IPS-18c (cell line): Measurements from ENCODE around the gene FIBP.
A peak's percentile ranks its signal among the peaks of the same experiment; 100 is the strongest.

Source experiments
- H3K4me3 ChIP-seq: 2 replicates; pipeline ENCODE4 v1.7.0; 2013; ENCODE audit warnings: low read depth, mild to moderate bottlenecking, low read length, moderate library complexity; ENCODE audit not compliant: insufficient read depth
- H3K9me3 ChIP-seq: one replicate; pipeline ENCODE4 v1.6.1; 2013; ENCODE audit warnings: mild to moderate bottlenecking, low read length, moderate library complexity; ENCODE audit not compliant: control insufficient read depth, insufficient read depth

Gene FIBP

GRCh38 chr11:65917434-65918210 is 29.4 kb upstream of the FIBP start:
- peak overlapping the region; percentile 94 for H3K4me3 ChIP-seq
- H3K9me3 ChIP-seq, result no peaks in the 10 kb centered on the region

- H3K4me3 ChIP-seq, result no peak overlapping the region
- H3K9me3 ChIP-seq, result peaks cover 2% of the 10 kb centered on the region
Measured at GRCh38 chr11:65917077-65917433, 28.8 kb upstream of the FIBP start.

GRCh38 chr11:65916391-65916790 is 28.1 kb upstream of the FIBP start:
- Histone ChIP-seq H3K9me3 (peaks cover 2% of the 10 kb centered on the region), H3K4me3 (no peak overlapping the region)

- Histone ChIP-seq H3K9me3 (peaks cover 2% of the 10 kb centered on the region), H3K4me3 (no peak overlapping the region)
Measured at GRCh38 chr11:65915821-65916251, 27.6 kb upstream of the FIBP start.

- Histone ChIP-seq H3K4me3 (no peak overlapping the region), H3K9me3 (peaks cover 2% of the 10 kb centered on the region)
Measured at GRCh38 chr11:65915101-65915820, 27.0 kb upstream of the FIBP start.

- H3K4me3 ChIP-seq, result no peak overlapping the region
- peaks cover 2% of the 10 kb centered on the region for H3K9me3 ChIP-seq
Measured at GRCh38 chr11:65912845-65913244, 24.6 kb upstream of the FIBP start.

GRCh38 chr11:65911682-65912568 is 23.7 kb upstream of the FIBP start:
- H3K4me3 ChIP-seq, result no peak overlapping the region
- peaks cover 2% of the 10 kb centered on the region for H3K9me3 ChIP-seq

- no peak overlapping the region for H3K4me3 ChIP-seq
Measured at GRCh38 chr11:65907878-65908277, 19.6 kb upstream of the FIBP start.

GRCh38 chr11:65906602-65907001 is 18.3 kb upstream of the FIBP start:
- H3K4me3 ChIP-seq, result no peak overlapping the region
- H3K9me3 ChIP-seq, result no peaks in the 10 kb centered on the region

More at GRCh38 chr11:65907878-65908277, 19.6 kb upstream of the FIBP start:
- peaks cover 2% of the 10 kb centered on the region for H3K9me3 ChIP-seq

- H3K9me3 ChIP-seq, result no peaks in the 10 kb centered on the region
- H3K4me3 ChIP-seq, result no peak overlapping the region
Measured at GRCh38 chr11:65903715-65904114, 15.4 kb upstream of the FIBP start.

- no peaks in the 10 kb centered on the region for H3K9me3 ChIP-seq
- no peak overlapping the region for H3K4me3 ChIP-seq
Measured at GRCh38 chr11:65903068-65903481, 14.8 kb upstream of the FIBP start.

- no peaks in the 10 kb centered on the region for H3K9me3 ChIP-seq
- no peak overlapping the region for H3K4me3 ChIP-seq
Measured at GRCh38 chr11:65900899-65901180, 12.6 kb upstream of the FIBP start.

- Histone ChIP-seq H3K9me3 (no peaks in the 10 kb centered on the region), H3K4me3 (peak within 1 kb of the TSS; percentile 61)
Measured at GRCh38 chr11:65900125-65900898, 12.0 kb upstream of the FIBP start, which contains the start of gene FOSL1. TSS of gene FOSL1 (minus strand) at chr11:65900388. CDS start at chr11:65900339, 49 bp downstream.

GRCh38 chr11:65899356-65900124 is 11.3 kb upstream of the FIBP start:
- no peaks in the 10 kb centered on the region for H3K9me3 ChIP-seq
- peak overlapping the region; percentile 61 for H3K4me3 ChIP-seq

GRCh38 chr11:65898656-65899355 is 10.5 kb upstream of the FIBP start:
- peak overlapping the region; percentile 61 for H3K4me3 ChIP-seq
- no peaks in the 10 kb centered on the region for H3K9me3 ChIP-seq

GRCh38 chr11:65897020-65897471 is 8.8 kb upstream of the FIBP start:
- no peak overlapping the region for H3K4me3 ChIP-seq
- no peaks in the 10 kb centered on the region for H3K9me3 ChIP-seq
